Measurements from ENCODE around the gene SYTL2. TPM values are rescaled to one million over a fixed set of nuclear protein-coding genes. Genes with fewer than 3 reads are reported as not detected.

SYTL2 gene
- total RNA-seq, 1 experiment from 2014 or later, result 0.77 TPM

DNA sequence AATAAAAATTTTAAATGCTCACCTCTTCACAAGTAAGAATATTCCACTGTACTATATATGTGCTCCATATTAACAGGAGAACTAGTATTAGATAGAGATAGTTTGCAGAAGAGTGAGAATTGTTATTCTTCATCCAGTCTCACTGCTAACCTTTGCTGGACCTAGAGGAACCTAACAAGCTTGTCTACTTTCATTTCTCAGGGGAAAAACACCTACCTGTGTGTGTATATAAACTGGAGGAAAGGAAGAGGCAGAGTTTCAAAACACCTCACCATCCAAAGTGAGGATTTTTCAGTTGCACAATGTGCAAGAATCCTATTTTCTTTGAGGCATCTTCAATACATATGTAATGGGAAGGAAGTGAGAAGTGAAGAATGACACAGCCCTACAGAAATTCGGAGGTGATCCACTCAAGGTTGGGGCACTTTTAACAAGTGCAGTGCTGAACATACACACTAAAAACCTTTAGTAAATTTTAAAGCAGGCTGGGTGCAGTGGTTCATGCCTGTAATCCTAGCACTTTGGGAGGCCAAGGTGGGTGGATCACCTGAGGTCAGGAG lies 52.4 kb downstream of the SYTL2 start:
- Histone ChIP-seq H3K9me3 (ENCODE audit: low read depth, low read length, poor library complexity, severe bottlenecking) (no peaks in the 10 kb centered on the region), H3K27ac (ENCODE audit: low read depth, low read length, poor library complexity, severe bottlenecking) (no peak overlapping the region), H3K4me1 (ENCODE audit: insufficient read depth, low read length, poor library complexity, severe bottlenecking) (peaks cover 21% of the 10 kb centered on the region), H3K4me3 (ENCODE audit: low read depth, low read length, poor library complexity, severe bottlenecking) (no peak overlapping the region), H3K27me3 (replicated peaks; ENCODE audit: insufficient read depth, low read depth, low read length, poor library complexity) (peaks cover 21% of the 10 kb centered on the region), H3K36me3 (ENCODE audit: insufficient read depth, low read length, poor library complexity, severe bottlenecking) (no peaks in the 10 kb centered on the region)
- CTCF ChIA-PET, result no interaction called here
- intact Hi-C loops (cut with micrococcal nuclease; ENCODE audit: unreplicated experiment), result no loop called here
- no peak for TF ChIP-seq EZH2 (IDR thresholded peaks at IDR 0.05; ENCODE audit: borderline replicate concordance, low read depth, low read length, poor library complexity, severe bottlenecking)
- TF ChIP-seq, protein P1, sequence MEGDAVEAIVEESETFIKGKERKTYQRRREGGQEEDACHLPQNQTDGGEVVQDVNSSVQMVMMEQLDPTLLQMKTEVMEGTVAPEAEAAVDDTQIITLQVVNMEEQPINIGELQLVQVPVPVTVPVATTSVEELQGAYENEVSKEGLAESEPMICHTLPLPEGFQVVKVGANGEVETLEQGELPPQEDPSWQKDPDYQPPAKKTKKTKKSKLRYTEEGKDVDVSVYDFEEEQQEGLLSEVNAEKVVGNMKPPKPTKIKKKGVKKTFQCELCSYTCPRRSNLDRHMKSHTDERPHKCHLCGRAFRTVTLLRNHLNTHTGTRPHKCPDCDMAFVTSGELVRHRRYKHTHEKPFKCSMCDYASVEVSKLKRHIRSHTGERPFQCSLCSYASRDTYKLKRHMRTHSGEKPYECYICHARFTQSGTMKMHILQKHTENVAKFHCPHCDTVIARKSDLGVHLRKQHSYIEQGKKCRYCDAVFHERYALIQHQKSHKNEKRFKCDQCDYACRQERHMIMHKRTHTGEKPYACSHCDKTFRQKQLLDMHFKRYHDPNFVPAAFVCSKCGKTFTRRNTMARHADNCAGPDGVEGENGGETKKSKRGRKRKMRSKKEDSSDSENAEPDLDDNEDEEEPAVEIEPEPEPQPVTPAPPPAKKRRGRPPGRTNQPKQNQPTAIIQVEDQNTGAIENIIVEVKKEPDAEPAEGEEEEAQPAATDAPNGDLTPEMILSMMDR (conservative IDR thresholded peaks at IDR 0.05; ENCODE audit: low read depth, low read length), result no peak
- POLR2A ChIA-PET (ENCODE audit: low non-redundant PET), result no interaction called here
- no TSS peak for BruUV-seq (replicated peaks)
- no peak for DNase-seq (ENCODE audit: low spot score)

DNA sequence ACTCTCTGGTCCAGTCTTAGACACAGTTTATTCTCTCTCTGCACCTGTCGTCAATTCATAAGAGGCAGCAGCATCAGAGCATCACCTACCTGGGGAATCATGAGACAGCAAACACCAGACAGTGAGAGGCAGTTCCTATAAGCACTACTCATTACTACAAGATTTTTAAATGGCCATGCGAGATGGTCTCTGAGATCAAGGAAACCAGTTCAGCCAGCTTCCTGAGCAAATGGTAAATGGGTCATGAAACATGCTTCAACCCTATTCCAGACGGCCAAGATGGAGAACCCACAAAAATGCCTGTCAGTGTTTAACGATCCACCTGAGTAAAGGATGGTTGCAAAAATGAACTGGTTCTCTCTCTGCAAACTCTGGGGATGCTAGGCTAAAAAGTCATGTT lies 52.9 kb downstream of the SYTL2 start:
- intact Hi-C loops (cut with micrococcal nuclease; ENCODE audit: unreplicated experiment), result no loop called here
- BruUV-seq (replicated peaks), result no TSS peak
- Histone ChIP-seq H3K9me3 (ENCODE audit: low read depth, low read length, poor library complexity, severe bottlenecking) (no peaks in the 10 kb centered on the region), H3K4me3 (ENCODE audit: low read depth, low read length, poor library complexity, severe bottlenecking) (no peak overlapping the region), H3K27me3 (replicated peaks; ENCODE audit: insufficient read depth, low read depth, low read length, poor library complexity) (peaks cover 16% of the 10 kb centered on the region), H3K36me3 (ENCODE audit: insufficient read depth, low read length, poor library complexity, severe bottlenecking) (no peaks in the 10 kb centered on the region), H3K27ac (ENCODE audit: low read depth, low read length, poor library complexity, severe bottlenecking) (no peak overlapping the region), H3K4me1 (ENCODE audit: insufficient read depth, low read length, poor library complexity, severe bottlenecking) (peaks cover 21% of the 10 kb centered on the region)
- POLR2A ChIA-PET (ENCODE audit: low non-redundant PET), result no interaction called here
- CTCF ChIA-PET, result no interaction called here
- no peak for TF ChIP-seq EZH2 (IDR thresholded peaks at IDR 0.05; ENCODE audit: borderline replicate concordance, low read depth, low read length, poor library complexity, severe bottlenecking)
- TF ChIP-seq, protein P1 (conservative IDR thresholded peaks at IDR 0.05; ENCODE audit: low read depth, low read length), result no peak
- DNase-seq (ENCODE audit: low spot score), result no peak

- Histone ChIP-seq H3K27me3 (replicated peaks; ENCODE audit: insufficient read depth, low read depth, low read length, poor library complexity) (peaks cover 23% of the 10 kb centered on the region), H3K4me1 (ENCODE audit: insufficient read depth, low read length, poor library complexity, severe bottlenecking) (peaks cover 21% of the 10 kb centered on the region), H3K9me3 (ENCODE audit: low read depth, low read length, poor library complexity, severe bottlenecking) (no peaks in the 10 kb centered on the region), H3K4me3 (ENCODE audit: low read depth, low read length, poor library complexity, severe bottlenecking) (no peak overlapping the region), H3K27ac (ENCODE audit: low read depth, low read length, poor library complexity, severe bottlenecking) (no peak overlapping the region), H3K36me3 (ENCODE audit: insufficient read depth, low read length, poor library complexity, severe bottlenecking) (no peaks in the 10 kb centered on the region)
- ChIA-PET CTCF (interaction anchor here (0.6 kb wide), 1 partner anchor 285 kb away, joined by 3 read pairs; no protein-coding TSS in a partner anchor), POLR2A (ENCODE audit: low non-redundant PET) (no interaction called here)
- no TSS peak for BruUV-seq (replicated peaks)
- TF ChIP-seq, protein P1 (conservative IDR thresholded peaks at IDR 0.05; ENCODE audit: low read depth, low read length), result no peak
- TF ChIP-seq EZH2 (IDR thresholded peaks at IDR 0.05; ENCODE audit: borderline replicate concordance, low read depth, low read length, poor library complexity, severe bottlenecking), result no peak
- DNase-seq (ENCODE audit: low spot score), result peak; percentile 85
- intact Hi-C loops (cut with micrococcal nuclease; ENCODE audit: unreplicated experiment), result no loop called here
Measured at GRCh38 chr11:85756401-85757200, 54.3 kb downstream of the SYTL2 start.
